Fibroblast of villous mesenchyme (primary cell): ENCODE data around the gene RECQL5. TPM values are rescaled to one million over a fixed set of nuclear protein-coding genes. Genes with fewer than 3 reads are reported as not detected.

Source experiments
- DNase-seq: peaks from one replicate; pipeline ENCODE4 v3.0.0-alpha.2; 2010; ENCODE audit warnings: low read depth
- H3K4me3 ChIP-seq: 2 replicates; pipeline ENCODE4 v1.5.1; 2011; ENCODE audit warnings: low read depth, mild to moderate bottlenecking, low read length
- CTCF ChIP-seq: IDR thresholded peaks from 2 replicates; pipeline ENCODE4 v1.5.1; 2012; ENCODE audit warnings: low read depth, mild to moderate bottlenecking, low read length; ENCODE audit not compliant: insufficient read depth
- total RNA-seq: library from RNA; depleted of rRNA; stranded (reverse); fragments of >200 nt; gene quantifications from 2 replicates; pipeline ENCODE4 v1.2.3, GENCODE V29; 2012

The RECQL5 gene
- total RNA-seq, 1 donor, result 20.7 TPM

- H3K4me3 ChIP-seq, result no peak overlapping the region
- TF ChIP-seq CTCF, result no peak
- no peak for DNase-seq
These were observed 52.2 kb downstream of the RECQL5 start for GRCh38 chr17:75614556-75615270.

GRCh38 chr17:75614006-75614405, 52.9 kb downstream of the RECQL5 start:
- no peak for DNase-seq
- H3K4me3 ChIP-seq, result no peak overlapping the region
- no peak for TF ChIP-seq CTCF

GRCh38 chr17:75612906-75613626, 53.9 kb downstream of the RECQL5 start:
- H3K4me3 ChIP-seq, result no peak overlapping the region
- no peak for DNase-seq
- TF ChIP-seq CTCF, result no peak

- H3K4me3 ChIP-seq, result no peak overlapping the region
- TF ChIP-seq CTCF, result no peak
- DNase-seq, result no peak
These were observed 55.0 kb downstream of the RECQL5 start for GRCh38 chr17:75611851-75612429.

- H3K4me3 ChIP-seq, result no peak overlapping the region
- no peak for DNase-seq
- TF ChIP-seq CTCF, result no peak
These were observed 56.6 kb downstream of the RECQL5 start for GRCh38 chr17:75610103-75610984.

GRCh38 chr17:75607086-75607485, 59.9 kb downstream of the RECQL5 start:
- H3K4me3 ChIP-seq, result no peak overlapping the region
- DNase-seq, result no peak
- TF ChIP-seq CTCF, result no peak
